ENCODE data around the gene ADGRL3. TPM values are rescaled to one million over a fixed set of nuclear protein-coding genes. Genes with fewer than 3 reads are reported as not detected.

Gene ADGRL3
- total RNA-seq, 1 donor from 2014 or later: 34.5 TPM

DNA sequence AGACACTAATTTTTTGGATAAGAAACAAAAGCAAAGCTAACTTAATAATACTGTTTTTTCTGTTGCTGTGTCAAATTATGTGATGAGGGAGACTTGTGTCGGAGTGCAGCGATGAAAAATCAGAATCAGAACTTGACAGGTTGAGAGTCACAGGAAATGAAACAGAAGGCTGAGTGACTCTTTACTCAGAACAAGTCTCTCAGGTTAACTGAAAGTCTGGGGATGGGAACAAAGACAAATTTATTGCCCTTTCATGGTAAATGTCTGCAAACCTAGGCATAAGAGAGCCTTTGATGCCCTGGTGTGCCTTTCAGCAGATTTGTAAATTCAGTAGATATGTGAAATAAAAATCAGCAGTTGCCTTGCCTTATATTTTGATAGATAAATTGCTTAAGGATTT is 96.0 kb downstream of the ADGRL3 start:
- no peaks in the 10 kb centered on the region for H3K9me3 Mint-ChIP-seq
- no peak for DNase-seq (ENCODE audit: low read depth, low spot score)
- no peak overlapping the region for H3K4me3 Mint-ChIP-seq
- no peak overlapping the region for H3K27ac Mint-ChIP-seq (ENCODE audit: unreplicated experiment)
- TF ChIP-seq, protein P1, sequence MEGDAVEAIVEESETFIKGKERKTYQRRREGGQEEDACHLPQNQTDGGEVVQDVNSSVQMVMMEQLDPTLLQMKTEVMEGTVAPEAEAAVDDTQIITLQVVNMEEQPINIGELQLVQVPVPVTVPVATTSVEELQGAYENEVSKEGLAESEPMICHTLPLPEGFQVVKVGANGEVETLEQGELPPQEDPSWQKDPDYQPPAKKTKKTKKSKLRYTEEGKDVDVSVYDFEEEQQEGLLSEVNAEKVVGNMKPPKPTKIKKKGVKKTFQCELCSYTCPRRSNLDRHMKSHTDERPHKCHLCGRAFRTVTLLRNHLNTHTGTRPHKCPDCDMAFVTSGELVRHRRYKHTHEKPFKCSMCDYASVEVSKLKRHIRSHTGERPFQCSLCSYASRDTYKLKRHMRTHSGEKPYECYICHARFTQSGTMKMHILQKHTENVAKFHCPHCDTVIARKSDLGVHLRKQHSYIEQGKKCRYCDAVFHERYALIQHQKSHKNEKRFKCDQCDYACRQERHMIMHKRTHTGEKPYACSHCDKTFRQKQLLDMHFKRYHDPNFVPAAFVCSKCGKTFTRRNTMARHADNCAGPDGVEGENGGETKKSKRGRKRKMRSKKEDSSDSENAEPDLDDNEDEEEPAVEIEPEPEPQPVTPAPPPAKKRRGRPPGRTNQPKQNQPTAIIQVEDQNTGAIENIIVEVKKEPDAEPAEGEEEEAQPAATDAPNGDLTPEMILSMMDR (conservative IDR thresholded peaks at IDR 0.05): no peak
- no peaks in the 10 kb centered on the region for H3K36me3 Mint-ChIP-seq (ENCODE audit: low read depth)
- peaks cover 35% of the 10 kb centered on the region for H3K4me1 Mint-ChIP-seq
- no peaks in the 10 kb centered on the region for H3K27me3 Mint-ChIP-seq (ENCODE audit: low read depth)

- TF ChIP-seq, protein P1 (conservative IDR thresholded peaks at IDR 0.05): no peak
- H3K9me3 Mint-ChIP-seq: no peaks in the 10 kb centered on the region
- H3K4me3 Mint-ChIP-seq: no peak overlapping the region
- no peak for DNase-seq (ENCODE audit: low read depth, low spot score)
- H3K27me3 Mint-ChIP-seq (ENCODE audit: low read depth): no peaks in the 10 kb centered on the region
- H3K27ac Mint-ChIP-seq (ENCODE audit: unreplicated experiment): no peak overlapping the region
- no peaks in the 10 kb centered on the region for H3K36me3 Mint-ChIP-seq (ENCODE audit: low read depth)
- H3K4me1 Mint-ChIP-seq: peaks cover 39% of the 10 kb centered on the region
Measured at GRCh38 chr4:61298178-61298740, 98.1 kb downstream of the ADGRL3 start.

GRCh38 chr4:61299316-61299715 is 99.2 kb downstream of the ADGRL3 start:
- Mint-ChIP-seq H3K9me3 (no peaks in the 10 kb centered on the region), H3K36me3 (ENCODE audit: low read depth) (no peaks in the 10 kb centered on the region), H3K27ac (ENCODE audit: unreplicated experiment) (no peak overlapping the region), H3K4me1 (peaks cover 39% of the 10 kb centered on the region), H3K4me3 (no peak overlapping the region), H3K27me3 (ENCODE audit: low read depth) (no peaks in the 10 kb centered on the region)
- TF ChIP-seq, protein P1 (conservative IDR thresholded peaks at IDR 0.05): no peak
- no peak for DNase-seq (ENCODE audit: low read depth, low spot score)

GRCh38 chr4:61300266-61300844 is 100.2 kb downstream of the ADGRL3 start:
- TF ChIP-seq, protein P1 (conservative IDR thresholded peaks at IDR 0.05): no peak
- Mint-ChIP-seq H3K4me1 (peaks cover 34% of the 10 kb centered on the region), H3K27me3 (ENCODE audit: low read depth) (no peaks in the 10 kb centered on the region), H3K27ac (ENCODE audit: unreplicated experiment) (no peak overlapping the region), H3K9me3 (no peaks in the 10 kb centered on the region), H3K36me3 (ENCODE audit: low read depth) (no peaks in the 10 kb centered on the region), H3K4me3 (no peak overlapping the region)
- no peak for DNase-seq (ENCODE audit: low read depth, low spot score)

DNA sequence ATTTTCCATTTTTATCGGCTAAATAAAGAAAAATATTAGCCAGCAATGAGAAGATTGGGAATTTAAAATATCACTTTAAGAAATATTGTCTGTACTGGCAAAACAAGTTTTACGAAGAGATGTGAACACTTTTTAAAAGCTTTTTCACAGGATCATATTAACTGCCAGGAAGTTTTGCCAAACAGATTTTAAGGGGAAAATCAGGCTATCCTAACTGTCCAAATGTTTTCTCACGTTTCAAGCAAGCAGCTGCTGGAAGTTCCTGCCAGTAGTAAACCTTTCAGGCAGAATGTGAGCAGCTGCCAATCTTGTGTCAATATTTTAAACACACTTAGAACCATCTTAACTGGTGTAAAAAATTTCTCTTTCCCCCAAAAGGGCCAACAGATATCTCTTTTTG is 101.1 kb downstream of the ADGRL3 start:
- Mint-ChIP-seq H3K9me3 (no peaks in the 10 kb centered on the region), H3K36me3 (ENCODE audit: low read depth) (no peaks in the 10 kb centered on the region), H3K4me1 (peaks cover 26% of the 10 kb centered on the region), H3K4me3 (no peak overlapping the region), H3K27ac (ENCODE audit: unreplicated experiment) (no peak overlapping the region), H3K27me3 (ENCODE audit: low read depth) (no peaks in the 10 kb centered on the region)
- TF ChIP-seq, protein P1 (conservative IDR thresholded peaks at IDR 0.05): no peak
- DNase-seq (ENCODE audit: low read depth, low spot score): no peak
